ENCODE measurements around the gene BTBD9.

DNA sequence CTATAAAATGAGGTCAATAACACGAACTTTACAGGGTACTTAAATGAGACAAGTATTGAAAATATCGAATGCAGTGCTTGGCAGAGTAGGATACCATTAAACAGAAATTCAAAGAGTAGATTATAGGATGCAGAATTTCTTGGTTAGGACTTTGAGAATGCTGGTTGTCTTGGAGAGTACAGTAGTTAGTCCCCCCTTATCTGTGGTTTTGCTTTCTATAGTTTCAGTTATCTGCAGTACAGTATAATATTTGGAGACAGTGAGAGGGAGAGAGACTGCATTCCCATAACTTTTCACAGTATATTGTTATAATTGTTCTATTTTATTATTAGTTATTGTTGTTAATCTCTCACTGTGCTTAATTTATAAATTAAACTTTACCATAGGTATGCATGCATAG is 290.5 kb downstream of the BTBD9 start:
- no peak for TF ChIP-seq ZNF274 (IDR thresholded peaks at IDR 0.05; ENCODE audit: low read depth, low read length)
- TF ChIP-seq YY1 (IDR thresholded peaks at IDR 0.05; ENCODE audit: insufficient read depth, insufficient read length), result no peak

All from NT2/D1 (cell line).